HG03558 (cell line): ENCODE data around the gene ZMAT5.

Experiments
- ATAC-seq: cut with Tn5 transposase; IDR thresholded peaks from one replicate; pipeline ENCODE4 v1.9.1; 2021; ENCODE audit warnings: moderate number of reproducible peaks; ENCODE audit not compliant: unreplicated experiment; ENCODE audit errors: extremely low read depth

ZMAT5 gene

DNA sequence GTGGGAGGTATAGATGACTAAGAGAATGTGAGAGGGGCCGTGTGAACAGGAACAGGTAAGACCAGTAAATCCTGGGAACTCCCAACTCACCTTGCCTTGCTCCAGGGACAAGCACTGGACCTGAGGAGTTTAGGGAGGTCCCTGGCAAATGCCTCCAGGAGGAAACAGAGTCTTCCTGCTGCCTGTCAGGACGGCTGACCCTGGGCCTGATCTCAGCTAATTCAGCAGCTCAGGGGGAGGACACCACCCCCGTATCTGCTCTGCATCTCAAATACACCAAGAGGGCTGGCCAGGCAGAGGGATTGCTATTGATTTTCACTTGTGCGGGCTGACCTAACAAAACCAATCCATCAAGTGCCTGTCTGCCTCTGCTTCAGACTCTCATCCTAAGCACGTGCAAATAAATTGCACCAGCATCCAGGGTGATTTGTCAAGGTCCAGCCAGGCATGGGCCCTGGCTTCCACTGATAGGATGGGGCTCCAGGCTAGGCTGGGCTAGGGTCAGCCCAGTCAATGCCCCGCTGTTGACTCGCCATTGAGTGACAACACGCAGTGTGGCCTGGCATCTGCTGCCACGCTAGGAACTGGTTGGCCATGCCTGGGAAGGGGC is 20.7 kb upstream of the ZMAT5 start:
- no peak for ATAC-seq

DNA sequence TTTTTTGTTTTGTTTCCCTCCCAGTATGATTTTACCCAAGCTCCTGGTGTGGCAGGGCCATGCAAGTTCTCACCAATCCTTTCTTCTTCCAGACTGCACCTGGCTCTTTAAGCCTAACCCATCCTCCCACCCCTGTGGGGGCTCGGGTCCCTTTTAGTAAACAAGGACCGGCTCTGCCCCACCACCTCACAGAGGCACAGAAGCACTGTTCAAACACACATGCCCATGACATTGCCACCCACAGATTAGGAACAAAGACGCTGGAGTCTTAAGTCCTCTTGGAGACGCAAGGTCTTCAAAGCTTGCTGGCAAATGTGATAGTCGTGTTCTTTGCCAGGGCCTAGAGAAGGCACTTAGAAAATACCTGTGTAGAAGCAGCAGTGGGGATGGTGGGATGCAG is 19.2 kb upstream of the ZMAT5 start:
- ATAC-seq: no peak

DNA sequence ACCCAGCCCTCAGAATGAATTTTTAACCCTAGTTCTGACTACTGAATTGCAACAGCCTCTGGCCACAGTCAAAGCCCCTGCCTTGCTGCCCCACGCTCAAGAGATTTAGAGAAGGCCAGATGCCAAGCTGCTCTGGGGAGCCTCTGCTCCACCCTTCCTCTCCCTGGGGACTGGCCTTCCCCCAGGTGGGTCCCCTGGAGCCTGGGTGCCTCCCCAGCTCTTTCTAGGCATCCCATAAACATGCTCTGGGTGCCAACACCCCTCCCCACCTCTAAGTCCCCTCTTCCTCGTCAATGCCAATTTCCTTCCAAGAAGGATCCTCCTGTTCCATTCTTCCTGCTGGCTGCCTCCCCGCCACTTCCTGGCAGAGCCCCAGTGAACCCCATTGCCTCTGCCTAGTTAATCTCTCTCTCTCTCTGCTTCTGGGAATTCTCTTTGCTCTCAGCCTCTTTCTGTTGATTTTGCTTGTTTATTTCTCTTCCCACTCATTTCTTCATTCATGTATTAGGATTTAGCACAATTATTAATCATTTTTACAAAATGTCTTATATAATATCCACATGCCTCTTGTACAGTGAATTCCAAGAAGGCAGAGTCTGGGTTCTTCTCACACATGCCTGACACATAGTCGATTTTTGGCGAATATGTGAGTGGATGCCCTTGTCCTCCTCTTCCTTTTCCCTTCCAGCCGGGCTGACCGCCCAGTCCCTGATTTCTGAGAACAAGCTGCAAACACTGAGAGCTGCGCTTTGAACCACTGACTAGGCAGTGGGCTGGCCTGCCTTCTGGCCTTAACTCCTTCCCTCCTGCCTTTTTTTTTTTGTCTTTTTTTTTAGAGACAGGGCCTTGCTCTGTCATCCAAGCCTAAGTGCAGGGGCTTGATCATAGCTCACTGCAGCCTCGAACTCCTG is 17.9 kb upstream of the ZMAT5 start:
- ATAC-seq: no peak

DNA sequence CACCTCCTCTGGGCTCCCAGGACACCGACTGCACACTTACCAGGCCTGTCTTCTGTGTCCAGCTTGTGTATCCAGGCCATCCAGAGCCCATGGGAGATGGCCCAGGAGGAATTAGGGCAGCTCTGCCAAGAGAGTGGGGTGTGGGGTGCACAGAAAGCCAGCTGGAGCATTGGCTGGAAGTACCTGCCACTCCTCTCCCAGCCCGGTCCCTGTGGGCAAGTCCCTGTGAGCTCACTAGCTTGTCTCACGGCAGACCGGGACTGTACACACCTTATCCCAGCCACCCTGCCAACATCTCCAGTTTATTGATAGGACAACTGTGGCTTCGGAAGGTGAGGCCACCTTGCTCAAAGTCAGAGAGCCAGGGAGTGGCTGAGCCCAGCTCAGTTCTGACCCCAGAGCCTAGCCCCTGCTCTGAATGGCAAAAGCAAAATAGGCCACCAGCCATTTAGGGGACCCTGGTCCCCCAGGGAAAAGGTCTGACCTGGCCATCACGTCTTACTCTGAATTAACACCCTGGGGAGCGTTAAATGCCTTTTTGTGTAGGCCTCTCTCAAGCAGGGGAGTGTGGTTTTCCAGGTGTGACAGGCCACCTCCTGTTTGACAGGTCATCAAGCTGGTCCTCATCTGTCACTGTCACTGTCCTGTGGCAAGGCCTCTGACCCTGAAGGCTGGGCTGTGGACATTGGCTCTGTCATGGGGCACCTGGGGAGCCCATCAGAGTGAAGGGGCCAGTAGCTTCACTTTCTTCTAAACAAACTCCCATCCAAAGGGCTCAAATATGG is 15.4 kb upstream of the ZMAT5 start:
- ATAC-seq: no peak

DNA sequence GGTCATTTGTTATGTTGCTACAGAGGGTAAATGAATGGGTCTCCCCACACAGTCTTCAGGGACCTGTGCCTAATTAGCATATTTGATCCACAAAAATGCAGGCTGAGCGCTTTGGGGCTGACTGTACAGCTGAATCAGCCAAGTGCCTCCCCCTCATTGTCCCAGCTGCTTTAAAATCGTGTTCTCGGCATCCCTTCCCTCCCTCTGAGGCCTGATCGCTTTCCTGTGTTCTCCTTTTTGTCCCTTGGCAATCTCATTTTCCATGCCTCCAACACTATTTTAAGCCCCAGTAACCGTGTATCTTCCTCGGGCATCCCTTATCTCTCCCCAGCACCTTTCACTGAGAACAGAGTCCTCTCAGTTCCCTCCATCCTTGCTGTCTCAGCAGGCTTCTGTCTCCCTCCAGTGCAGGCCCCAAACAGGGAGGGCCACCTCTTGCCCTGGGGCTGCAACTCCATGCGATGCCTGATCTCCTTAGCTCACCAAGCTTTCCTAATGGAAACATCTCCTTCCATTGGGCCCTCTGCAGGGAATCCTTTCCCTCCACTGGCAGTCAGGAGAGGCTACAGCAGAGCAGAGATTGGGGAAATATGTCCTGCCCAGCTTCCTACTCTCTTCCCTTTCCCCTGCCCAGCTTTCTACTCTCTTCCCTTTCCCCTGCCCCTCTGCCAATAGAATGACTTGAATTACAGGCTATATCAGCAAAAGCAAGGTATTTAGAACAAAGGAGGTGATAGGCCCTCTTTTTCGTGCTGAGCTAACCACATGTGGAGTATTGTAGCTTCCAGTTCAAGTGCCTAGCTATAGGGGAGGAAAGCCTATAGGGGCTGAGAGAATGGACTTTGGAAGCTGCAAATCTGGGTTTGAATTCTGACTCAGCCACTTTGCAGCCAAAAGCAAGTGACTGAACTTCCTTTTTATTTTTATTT is 14.2 kb upstream of the ZMAT5 start:
- no peak for ATAC-seq

DNA sequence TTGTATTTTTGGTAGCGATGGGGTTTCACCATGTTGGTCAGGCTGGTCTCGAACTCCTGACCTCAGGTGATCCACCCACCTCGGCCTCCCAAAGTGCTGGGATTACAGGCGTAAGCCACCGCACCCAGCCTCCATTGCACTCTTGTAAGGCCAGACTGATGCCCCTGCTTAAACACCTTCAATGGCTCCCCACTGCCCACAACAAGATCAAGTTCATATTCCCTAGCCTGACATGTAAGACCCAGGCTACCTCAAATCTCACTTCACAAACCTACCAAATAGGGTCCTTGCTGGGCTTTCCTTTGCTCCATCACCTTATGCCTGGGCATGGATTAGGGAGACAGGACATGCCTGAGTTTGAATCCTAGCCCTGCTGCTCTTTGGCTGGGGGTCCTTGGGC is 13.4 kb upstream of the ZMAT5 start:
- ATAC-seq: no peak

DNA sequence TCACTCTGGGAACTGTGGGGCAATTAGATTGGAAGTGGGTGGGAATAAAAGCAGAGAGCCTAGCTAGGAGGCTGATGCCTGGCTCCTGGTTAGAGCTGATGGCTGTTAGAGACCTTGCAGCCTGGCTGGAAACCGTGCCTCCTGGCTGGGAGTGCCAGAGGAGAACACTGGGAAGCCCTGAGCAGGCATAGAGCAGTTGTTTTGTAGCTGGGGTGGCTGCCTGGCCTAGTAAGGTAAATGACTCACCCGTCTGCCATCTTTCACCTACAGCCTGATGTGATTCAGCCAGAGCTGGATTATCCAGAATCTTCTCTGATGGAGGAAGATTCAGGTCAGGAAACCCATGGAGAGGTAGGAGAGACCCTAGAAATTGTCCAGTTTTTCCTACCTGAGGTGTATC is 6.4 kb upstream of the ZMAT5 start:
- no peak for ATAC-seq

DNA sequence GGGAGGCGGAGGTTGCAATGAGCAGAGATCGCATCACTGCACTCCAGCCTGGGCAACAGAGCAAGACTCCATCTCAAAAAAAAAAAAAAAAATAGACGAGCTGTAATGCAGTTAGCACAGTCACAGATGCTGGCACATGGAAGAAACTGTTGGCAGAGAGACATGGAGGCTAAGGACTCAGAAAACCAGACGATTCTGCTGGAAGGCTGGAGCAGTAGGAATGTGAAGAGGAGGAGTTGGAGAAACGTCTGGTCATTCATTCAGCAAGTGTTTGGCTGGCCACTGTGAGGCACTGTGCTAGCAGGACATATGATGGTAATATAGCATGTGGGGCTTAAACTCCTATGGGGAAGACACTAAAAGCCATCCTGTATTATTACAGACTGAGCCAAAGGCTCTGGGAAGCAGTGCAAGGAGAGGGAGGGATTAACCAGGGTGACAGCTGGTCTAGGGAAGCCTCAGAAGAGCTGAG is 5.4 kb upstream of the ZMAT5 start:
- no peak for ATAC-seq

DNA sequence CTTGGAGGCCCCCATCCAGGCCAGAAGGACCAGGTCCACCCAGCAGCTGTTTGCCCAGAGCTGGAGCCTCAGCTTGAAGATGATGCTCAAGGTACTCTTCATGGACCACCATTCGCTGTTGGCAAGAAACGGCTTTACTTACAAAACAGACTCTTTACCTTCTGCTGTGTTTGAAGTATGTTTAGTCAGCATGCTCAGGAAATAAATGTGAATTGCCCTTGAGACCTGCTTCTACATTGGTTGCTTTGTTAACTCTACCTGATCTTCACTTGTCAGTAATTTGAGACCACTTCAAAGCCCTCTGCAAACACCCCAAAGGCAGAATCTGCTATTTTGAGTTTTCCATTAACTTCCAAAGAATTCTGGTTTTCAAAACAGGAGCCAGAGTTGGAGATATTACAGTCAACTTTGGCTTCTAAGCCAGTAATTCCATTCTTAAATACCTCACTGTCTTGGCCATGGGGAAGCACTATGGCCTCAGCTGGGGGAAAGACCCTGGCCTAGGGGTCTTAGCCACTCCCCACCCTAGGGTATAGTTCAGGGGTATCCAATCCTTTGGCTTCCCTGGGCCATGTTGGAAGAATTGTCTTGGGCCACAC is 3.0 kb upstream of the ZMAT5 start:
- no peak for ATAC-seq

DNA sequence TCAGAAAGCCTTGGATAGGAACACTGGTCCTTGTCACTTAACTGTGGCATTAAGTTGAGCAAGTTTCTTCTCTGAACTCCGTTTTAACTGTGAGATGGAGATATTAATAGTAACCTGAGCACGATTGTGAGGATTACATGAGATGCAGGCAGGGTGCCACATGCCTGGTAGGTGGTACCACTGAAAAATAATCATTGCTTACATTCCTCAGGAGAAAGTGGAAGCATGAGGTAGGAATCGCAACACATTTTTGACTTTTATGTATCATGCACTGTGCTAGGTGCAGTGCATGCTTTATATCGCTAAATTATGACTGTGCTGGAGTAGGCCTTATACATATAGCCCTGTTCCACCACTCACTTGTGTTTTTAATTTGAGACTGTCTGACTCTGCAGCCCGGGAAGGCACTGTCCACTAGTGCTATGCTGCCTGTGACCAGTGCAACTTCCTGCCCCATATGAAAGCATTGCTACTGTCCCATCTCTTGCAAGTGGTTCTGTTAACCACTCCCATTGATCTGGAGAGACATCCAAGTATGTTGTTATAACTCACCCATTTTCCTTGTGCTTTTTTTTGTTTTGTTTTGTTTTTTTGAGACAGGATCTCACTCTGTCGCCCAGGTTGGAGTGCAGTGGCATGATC is 1.4 kb upstream of the ZMAT5 start:
- ATAC-seq: no peak

DNA sequence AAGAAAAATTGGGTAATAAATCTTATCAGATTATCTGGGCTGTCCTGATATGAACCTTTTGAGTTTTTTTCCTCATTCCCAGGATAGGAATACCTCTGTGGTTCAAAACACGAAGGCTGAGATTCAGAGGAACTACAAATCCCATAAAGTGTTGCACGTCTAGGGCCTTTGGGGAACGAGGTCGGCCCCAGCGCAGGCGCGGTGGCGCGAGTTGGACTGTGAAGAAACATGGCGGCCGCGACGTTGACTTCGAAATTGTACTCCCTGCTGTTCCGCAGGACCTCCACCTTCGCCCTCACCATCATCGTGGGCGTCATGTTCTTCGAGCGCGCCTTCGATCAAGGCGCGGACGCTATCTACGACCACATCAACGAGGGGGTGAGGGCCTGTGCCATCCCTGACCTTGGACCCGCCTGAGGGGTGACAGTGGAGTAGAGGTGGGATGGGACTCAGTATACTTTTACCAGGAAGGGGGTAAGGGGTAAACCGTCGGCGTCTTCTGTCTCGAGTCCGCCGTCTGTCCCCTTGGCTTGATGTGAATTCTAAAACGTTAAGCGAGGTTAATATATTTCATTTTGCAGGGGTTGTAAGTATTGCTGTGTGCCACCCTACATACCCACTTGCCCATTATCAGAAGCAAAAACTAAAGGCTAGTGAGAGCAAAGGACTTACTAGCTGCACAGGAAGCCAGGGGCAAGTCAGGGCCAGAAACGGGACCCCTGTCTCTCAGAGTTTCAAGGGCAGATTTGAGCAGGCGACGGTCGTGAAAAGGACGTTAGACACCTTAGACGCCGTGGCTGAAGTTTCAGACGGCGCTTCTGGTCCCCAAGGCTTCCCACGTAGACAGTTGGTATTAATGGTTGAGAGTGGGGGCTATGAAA is 604 bp upstream of the ZMAT5 start, which contains the start of gene UQCR10:
Gene UQCR10, plus strand, starts transcription at position 199 of the 881 bp plus-strand sequence. Its CDS starts 30 bp downstream, at position 229.
- ATAC-seq: peak; percentile 32

DNA sequence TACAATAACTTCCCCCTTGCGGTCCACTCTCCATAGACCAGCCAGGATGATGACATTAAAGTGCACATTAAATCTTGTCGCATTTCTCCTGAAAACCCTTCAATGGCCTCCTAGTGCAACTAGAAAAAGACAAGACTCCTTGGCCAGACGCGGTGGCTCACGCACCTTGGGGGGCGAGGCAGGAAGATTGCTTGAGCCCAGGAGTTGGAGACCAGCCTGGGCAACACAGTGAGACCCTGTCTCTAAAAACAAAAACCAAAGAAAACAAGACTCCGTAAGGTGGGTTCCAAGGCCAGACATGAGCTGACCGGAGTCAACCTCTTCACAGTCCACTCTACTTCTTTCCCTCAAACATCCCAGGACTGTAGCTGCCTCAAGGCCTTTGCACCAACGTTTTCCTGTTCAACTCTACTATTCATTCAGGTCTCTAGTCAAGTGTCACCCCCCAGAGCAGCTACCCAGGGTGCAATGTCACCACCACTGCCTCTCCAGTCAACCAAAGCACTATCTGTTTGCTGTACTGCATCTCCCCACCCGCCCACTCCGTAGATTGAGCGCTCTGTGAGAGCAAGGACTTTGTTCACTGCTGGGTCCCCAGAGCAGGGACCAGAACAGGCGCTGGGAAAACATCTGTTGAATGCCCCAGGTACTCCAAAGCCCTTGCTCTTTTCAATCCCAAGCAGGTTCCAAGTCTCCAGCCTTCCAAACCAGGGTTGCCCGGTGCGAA is 739 bp downstream of the ZMAT5 start:
- no peak for ATAC-seq

DNA sequence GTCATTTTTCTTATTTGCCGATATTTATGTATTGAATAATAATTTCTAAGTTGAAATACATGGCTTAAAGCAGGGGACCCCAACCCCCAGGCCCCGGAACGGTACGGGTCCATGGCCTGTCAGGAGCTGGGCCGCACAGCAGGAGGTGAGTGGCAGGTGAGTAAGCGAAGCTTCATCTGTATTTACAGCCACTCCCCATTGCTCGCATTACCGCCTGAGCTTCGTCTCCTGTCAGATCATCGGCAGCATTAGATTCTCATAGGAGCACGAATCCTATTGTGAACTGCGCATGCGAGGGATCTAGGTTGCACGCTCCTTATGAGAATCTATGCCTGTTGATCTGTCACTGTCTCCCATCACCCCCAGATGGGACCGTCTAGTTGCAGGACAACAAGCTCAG is 4.5 kb downstream of the ZMAT5 start:
- ATAC-seq: no peak

DNA sequence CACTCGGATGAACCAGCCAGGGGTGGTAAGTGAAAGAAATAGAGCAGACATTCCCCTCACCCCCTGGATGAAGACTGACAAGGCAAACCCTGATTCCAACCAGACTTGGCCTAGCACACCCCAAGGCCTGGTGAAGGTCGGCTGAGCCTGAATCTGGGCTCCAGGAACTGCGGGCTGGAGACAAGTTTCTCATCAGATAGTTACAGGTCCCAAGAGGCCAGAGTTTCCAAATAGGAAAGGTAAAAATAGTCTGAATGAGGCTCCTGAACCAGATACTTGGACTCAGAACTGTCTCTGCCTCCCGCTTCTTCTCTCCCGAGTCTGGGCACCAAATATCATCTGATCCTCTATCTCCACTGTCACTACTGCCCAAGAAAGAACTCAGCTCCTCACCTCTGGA is 7.8 kb downstream of the ZMAT5 start:
- no peak for ATAC-seq

DNA sequence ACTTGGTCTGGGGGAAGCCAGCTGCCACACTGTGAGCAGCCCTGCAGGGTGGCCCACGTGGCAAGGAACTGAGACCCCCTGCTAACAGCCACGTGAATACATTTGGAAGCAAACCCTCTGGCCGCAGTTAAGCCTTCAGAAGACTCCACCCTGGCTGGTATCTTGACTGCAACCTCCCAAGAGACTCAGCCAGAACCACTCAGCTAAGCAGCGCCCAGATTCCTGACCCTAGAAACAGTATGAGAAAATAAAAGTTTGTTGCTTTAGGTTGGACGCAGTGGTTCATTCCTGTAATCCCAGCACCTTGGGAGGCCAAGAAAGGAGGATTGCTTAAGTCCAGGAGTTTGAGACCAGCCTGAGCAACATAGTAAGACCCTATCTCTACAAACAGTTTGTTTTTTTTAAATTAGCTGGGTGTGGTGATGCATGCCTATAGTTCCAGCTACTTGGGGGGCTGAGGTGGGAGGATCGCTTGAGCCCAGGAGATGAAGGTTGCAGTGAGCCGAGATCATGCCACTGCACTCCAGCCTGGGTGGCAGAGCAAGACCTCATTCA is 8.7 kb downstream of the ZMAT5 start:
- ATAC-seq: no peak

DNA sequence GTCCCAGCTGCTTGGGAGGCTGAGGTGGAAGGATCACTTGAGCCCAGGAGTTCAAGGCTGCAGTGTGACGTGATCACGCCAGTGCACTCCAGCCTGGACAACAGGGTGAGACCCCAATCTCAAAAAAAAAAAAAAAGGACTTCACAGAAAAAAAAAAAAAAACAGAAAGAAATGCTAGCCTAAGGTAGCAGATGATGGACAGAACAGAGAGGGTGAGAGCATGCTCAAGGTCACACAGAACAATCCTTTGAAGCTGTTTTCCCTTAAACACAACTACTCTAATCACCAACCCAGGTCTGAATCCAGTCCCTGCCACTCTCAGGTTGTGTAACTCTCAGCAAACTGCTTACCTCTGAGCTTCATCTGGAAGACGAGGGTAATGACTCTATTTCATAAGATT is 9.7 kb downstream of the ZMAT5 start:
- no peak for ATAC-seq

DNA sequence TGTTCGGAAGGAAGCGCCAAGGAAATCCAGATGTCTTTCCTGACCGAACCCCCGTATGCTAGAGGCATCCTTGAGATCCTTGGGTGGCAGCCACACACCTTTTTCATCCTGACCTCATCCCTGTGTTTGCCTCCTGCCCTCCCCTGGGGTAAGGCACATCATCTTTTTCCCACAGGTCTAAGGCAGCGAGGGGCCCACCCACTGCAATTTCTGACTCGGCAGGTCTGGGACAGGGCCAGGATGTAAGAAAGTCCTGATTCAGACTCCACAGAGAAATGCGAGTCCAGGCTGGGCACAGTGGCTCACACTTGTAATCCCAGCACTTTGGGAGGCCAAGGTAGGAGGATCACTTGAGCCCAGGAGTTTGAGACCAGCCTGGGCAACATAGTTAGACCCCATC is 10.5 kb downstream of the ZMAT5 start:
- no peak for ATAC-seq
